Activated T-helper 17 cell treated with anti-CD3 and anti-CD28 coated beads, Interleukin-2, amount 50 U/mL, for 72 hours (primary cell): ENCODE measurements around the gene RPL10A. TPM values are rescaled to one million over a fixed set of nuclear protein-coding genes. Genes with fewer than 3 reads are reported as not detected.

Experiments
- ATAC-seq: fragments of 150-1000 bp; cut with Tn5 transposase; replicated peaks from 2 replicates; pipeline ENCODE4 v1.10.0; 2021; ENCODE audit warnings: mild to moderate bottlenecking, moderate library complexity
- H3K27ac Mint-ChIP-seq: one replicate; pipeline ENCODE4 v1.8.0; 2022; ENCODE audit warnings: mixed read lengths
- H3K27me3 Mint-ChIP-seq: one replicate; pipeline ENCODE4 v1.8.0; 2022; ENCODE audit warnings: mixed read lengths
- H3K36me3 Mint-ChIP-seq: one replicate; pipeline ENCODE4 v1.8.0; 2022; ENCODE audit warnings: low read depth, mild to moderate bottlenecking, mixed read lengths
- H3K4me1 Mint-ChIP-seq: one replicate; pipeline ENCODE4 v1.8.0; 2022; ENCODE audit warnings: mixed read lengths
- H3K4me3 Mint-ChIP-seq: one replicate; pipeline ENCODE4 v1.8.0; 2022; ENCODE audit warnings: mild to moderate bottlenecking, mixed read lengths
- H3K9me3 Mint-ChIP-seq: one replicate; pipeline ENCODE4 v1.8.0; 2022; ENCODE audit warnings: mixed read lengths
- total RNA-seq, 2 donors: library from RNA; stranded (reverse); gene quantifications; one replicate each; pipeline ENCODE4 v1.2.3, GENCODE V29; 2022

RPL10A gene
- total RNA-seq, 2 donors from 2014 or later = 1,667 to 1,900 TPM

GRCh38 chr6:35457907-35458306, 10.3 kb upstream of the RPL10A start:
- Mint-ChIP-seq H3K27me3 (no peaks in the 10 kb centered on the region), H3K9me3 (no peaks in the 10 kb centered on the region), H3K4me3 (no peak overlapping the region), H3K27ac (no peak overlapping the region), H3K36me3 (peaks cover 64% of the 10 kb centered on the region), H3K4me1 (no peaks in the 10 kb centered on the region)
- ATAC-seq = no peak

- no peak for ATAC-seq
Measured at GRCh38 chr6:35461270-35461669, 6.9 kb upstream of the RPL10A start.

GRCh38 chr6:35463292-35463691, 4.9 kb upstream of the RPL10A start:
- Mint-ChIP-seq H3K36me3 (peaks cover 80% of the 10 kb centered on the region), H3K9me3 (no peaks in the 10 kb centered on the region), H3K4me1 (peaks cover 6% of the 10 kb centered on the region), H3K27ac (no peak overlapping the region), H3K27me3 (no peaks in the 10 kb centered on the region), H3K4me3 (no peak overlapping the region)
- ATAC-seq = no peak

More at GRCh38 chr6:35461270-35461669, 6.9 kb upstream of the RPL10A start:
- H3K4me3 Mint-ChIP-seq = no peak overlapping the region
- no peak overlapping the region for H3K27ac Mint-ChIP-seq
- H3K27me3 Mint-ChIP-seq = no peaks in the 10 kb centered on the region
- H3K4me1 Mint-ChIP-seq = no peaks in the 10 kb centered on the region
- H3K36me3 Mint-ChIP-seq = peaks cover 77% of the 10 kb centered on the region
- H3K9me3 Mint-ChIP-seq = no peaks in the 10 kb centered on the region

GRCh38 chr6:35465646-35466045, 2.6 kb upstream of the RPL10A start:
- Mint-ChIP-seq H3K27me3 (no peaks in the 10 kb centered on the region), H3K36me3 (peaks cover 84% of the 10 kb centered on the region), H3K4me3 (no peak overlapping the region), H3K9me3 (no peaks in the 10 kb centered on the region), H3K27ac (no peak overlapping the region), H3K4me1 (peaks cover 9% of the 10 kb centered on the region)
- ATAC-seq = no peak

GRCh38 chr6:35468980-35469750, 964 bp downstream of the RPL10A start:
- Mint-ChIP-seq H3K36me3 (peaks cover 89% of the 10 kb centered on the region), H3K27me3 (no peaks in the 10 kb centered on the region), H3K9me3 (no peaks in the 10 kb centered on the region), H3K4me1 (peaks cover 17% of the 10 kb centered on the region), H3K4me3 (peak overlapping the region; percentile 99), H3K27ac (peak overlapping the region; percentile 98)
- no peak for ATAC-seq

- H3K36me3 Mint-ChIP-seq = peaks cover 82% of the 10 kb centered on the region
- no peak for ATAC-seq
- no peaks in the 10 kb centered on the region for H3K9me3 Mint-ChIP-seq
- H3K4me1 Mint-ChIP-seq = peaks cover 17% of the 10 kb centered on the region
- H3K4me3 Mint-ChIP-seq = peak overlapping the region; percentile 99
- H3K27ac Mint-ChIP-seq = peak overlapping the region; percentile 98
- no peaks in the 10 kb centered on the region for H3K27me3 Mint-ChIP-seq
Measured at GRCh38 chr6:35469751-35470662, 1.8 kb downstream of the RPL10A start.

GRCh38 chr6:35470663-35471120, 2.5 kb downstream of the RPL10A start:
- peaks cover 82% of the 10 kb centered on the region for H3K36me3 Mint-ChIP-seq
- ATAC-seq = no peak
- H3K4me1 Mint-ChIP-seq = peaks cover 17% of the 10 kb centered on the region
- peak overlapping the region; percentile 98 for H3K27ac Mint-ChIP-seq
- H3K9me3 Mint-ChIP-seq = no peaks in the 10 kb centered on the region
- peak overlapping the region; percentile 99 for H3K4me3 Mint-ChIP-seq
- H3K27me3 Mint-ChIP-seq = no peaks in the 10 kb centered on the region

- Mint-ChIP-seq H3K4me3 (peak overlapping the region; percentile 99), H3K27me3 (no peaks in the 10 kb centered on the region), H3K4me1 (peaks cover 17% of the 10 kb centered on the region), H3K27ac (peak overlapping the region; percentile 98), H3K9me3 (no peaks in the 10 kb centered on the region), H3K36me3 (peaks cover 71% of the 10 kb centered on the region)
- no peak for ATAC-seq
Measured at GRCh38 chr6:35471836-35472345, 3.7 kb downstream of the RPL10A start.

GRCh38 chr6:35473075-35473849, 5.1 kb downstream of the RPL10A start:
- Mint-ChIP-seq H3K9me3 (no peaks in the 10 kb centered on the region), H3K36me3 (peaks cover 58% of the 10 kb centered on the region), H3K27me3 (no peaks in the 10 kb centered on the region), H3K27ac (no peak overlapping the region), H3K4me3 (no peak overlapping the region), H3K4me1 (peaks cover 11% of the 10 kb centered on the region)
- ATAC-seq = no peak

GRCh38 chr6:35473850-35474130, 5.6 kb downstream of the RPL10A start:
- Mint-ChIP-seq H3K4me3 (no peak overlapping the region), H3K27ac (no peak overlapping the region), H3K36me3 (peaks cover 52% of the 10 kb centered on the region), H3K9me3 (no peaks in the 10 kb centered on the region), H3K27me3 (no peaks in the 10 kb centered on the region), H3K4me1 (peaks cover 11% of the 10 kb centered on the region)
- no peak for ATAC-seq

GRCh38 chr6:35474131-35474941, 6.1 kb downstream of the RPL10A start:
- ATAC-seq = peak; percentile 7
- H3K4me1 Mint-ChIP-seq = peaks cover 11% of the 10 kb centered on the region
- H3K4me3 Mint-ChIP-seq = no peak overlapping the region
- no peaks in the 10 kb centered on the region for H3K27me3 Mint-ChIP-seq
- peaks cover 47% of the 10 kb centered on the region for H3K36me3 Mint-ChIP-seq
- H3K9me3 Mint-ChIP-seq = no peaks in the 10 kb centered on the region
- no peak overlapping the region for H3K27ac Mint-ChIP-seq

GRCh38 chr6:35474942-35475570, 6.9 kb downstream of the RPL10A start:
- no peak overlapping the region for H3K27ac Mint-ChIP-seq
- peaks cover 40% of the 10 kb centered on the region for H3K36me3 Mint-ChIP-seq
- peaks cover 11% of the 10 kb centered on the region for H3K4me1 Mint-ChIP-seq
- ATAC-seq = no peak
- no peaks in the 10 kb centered on the region for H3K9me3 Mint-ChIP-seq
- no peak overlapping the region for H3K4me3 Mint-ChIP-seq
- no peaks in the 10 kb centered on the region for H3K27me3 Mint-ChIP-seq

- no peak for ATAC-seq
- Mint-ChIP-seq H3K4me3 (no peak overlapping the region), H3K36me3 (peaks cover 35% of the 10 kb centered on the region), H3K27ac (no peak overlapping the region), H3K4me1 (peaks cover 9% of the 10 kb centered on the region), H3K27me3 (no peaks in the 10 kb centered on the region), H3K9me3 (no peaks in the 10 kb centered on the region)
Measured at GRCh38 chr6:35475573-35475972, 7.4 kb downstream of the RPL10A start.
